Measurements from ENCODE around the gene CDKN1B.
A peak's percentile ranks its signal among the peaks of the same experiment; 100 is the strongest.

The CDKN1B gene

DNA sequence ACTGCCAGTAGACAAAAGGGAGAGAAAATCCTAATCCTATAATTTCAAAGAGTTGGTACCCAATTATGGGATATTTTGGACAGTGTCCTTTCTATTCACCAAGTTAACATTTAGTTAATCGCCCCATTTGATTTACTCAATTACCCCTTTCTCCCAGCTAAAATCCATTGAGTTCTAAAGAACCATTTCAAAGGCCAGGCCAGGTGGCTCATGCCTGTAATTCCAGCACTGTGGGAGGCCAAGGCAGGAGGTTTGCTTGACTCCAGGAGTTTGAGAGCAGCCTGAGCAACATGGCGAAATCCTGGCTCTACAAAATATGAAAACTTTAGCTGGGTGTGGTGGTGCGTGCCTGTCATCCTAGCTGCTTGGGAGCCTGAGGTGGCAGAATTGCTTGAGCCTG lies 15.7 kb upstream of the CDKN1B start:
- Histone ChIP-seq H3K9me3 (ENCODE audit: control insufficient read depth, low read length) (no peaks in the 10 kb centered on the region), H3K4me1 (ENCODE audit: control insufficient read depth, insufficient read depth, low read length, poor library complexity, severe bottlenecking) (peaks cover 5% of the 10 kb centered on the region), H3K4me3 (ENCODE audit: extremely low read depth, insufficient read depth, low read length, poor library complexity, severe bottlenecking) (no peak overlapping the region), H3K36me3 (ENCODE audit: control insufficient read depth, insufficient read depth, low read length) (no peaks in the 10 kb centered on the region), H3K27ac (ENCODE audit: low read depth, low read length, severe bottlenecking) (no peak overlapping the region)
- 69 to 87% methylated on average over 2 to 3 of the region's 3 CpGs for WGBS, 2 experiments (ENCODE audit: insufficient coverage in 2 of 2)

DNA sequence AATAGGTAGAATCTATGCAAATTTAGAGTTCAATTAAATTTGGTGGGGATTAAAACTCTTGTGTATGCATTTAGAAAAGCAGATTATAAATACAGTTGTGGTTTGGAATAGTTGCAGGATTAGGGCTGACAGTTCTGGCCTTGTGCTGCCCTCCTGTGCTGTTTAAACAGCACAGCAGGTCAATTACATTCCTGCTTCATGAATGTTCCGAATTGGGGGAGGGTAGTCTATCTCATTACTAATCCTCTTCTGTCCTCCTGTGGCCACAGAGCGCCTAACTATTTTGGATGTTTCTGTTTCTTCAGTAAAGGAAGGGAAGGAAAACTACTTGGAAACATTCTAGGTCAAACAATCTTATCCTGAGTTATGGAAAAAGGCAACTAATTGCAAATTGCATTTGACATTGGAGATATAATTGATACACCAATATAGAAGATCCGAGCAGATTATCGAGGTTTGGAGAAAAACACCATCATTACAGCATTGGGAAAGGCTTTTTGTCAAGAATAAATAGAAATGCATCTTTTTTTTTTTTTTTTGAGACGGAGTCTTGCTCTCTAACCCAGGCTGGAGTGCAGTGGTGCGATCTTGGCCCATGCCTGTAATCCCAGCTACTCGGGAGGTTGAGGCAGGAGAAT lies 12.5 kb upstream of the CDKN1B start:
- Histone ChIP-seq H3K4me1 (ENCODE audit: control insufficient read depth, insufficient read depth, low read length, poor library complexity, severe bottlenecking) (peaks cover 15% of the 10 kb centered on the region), H3K9me3 (ENCODE audit: control insufficient read depth, low read length) (no peaks in the 10 kb centered on the region), H3K4me3 (ENCODE audit: extremely low read depth, insufficient read depth, low read length, poor library complexity, severe bottlenecking) (no peak overlapping the region), H3K27ac (ENCODE audit: low read depth, low read length, severe bottlenecking) (no peak overlapping the region), H3K36me3 (ENCODE audit: control insufficient read depth, insufficient read depth, low read length) (no peaks in the 10 kb centered on the region)
- WGBS, 2 experiments (ENCODE audit: insufficient coverage in 2 of 2) = 70 to 83% methylated on average over 1 to 2 of the region's 7 CpGs

DNA sequence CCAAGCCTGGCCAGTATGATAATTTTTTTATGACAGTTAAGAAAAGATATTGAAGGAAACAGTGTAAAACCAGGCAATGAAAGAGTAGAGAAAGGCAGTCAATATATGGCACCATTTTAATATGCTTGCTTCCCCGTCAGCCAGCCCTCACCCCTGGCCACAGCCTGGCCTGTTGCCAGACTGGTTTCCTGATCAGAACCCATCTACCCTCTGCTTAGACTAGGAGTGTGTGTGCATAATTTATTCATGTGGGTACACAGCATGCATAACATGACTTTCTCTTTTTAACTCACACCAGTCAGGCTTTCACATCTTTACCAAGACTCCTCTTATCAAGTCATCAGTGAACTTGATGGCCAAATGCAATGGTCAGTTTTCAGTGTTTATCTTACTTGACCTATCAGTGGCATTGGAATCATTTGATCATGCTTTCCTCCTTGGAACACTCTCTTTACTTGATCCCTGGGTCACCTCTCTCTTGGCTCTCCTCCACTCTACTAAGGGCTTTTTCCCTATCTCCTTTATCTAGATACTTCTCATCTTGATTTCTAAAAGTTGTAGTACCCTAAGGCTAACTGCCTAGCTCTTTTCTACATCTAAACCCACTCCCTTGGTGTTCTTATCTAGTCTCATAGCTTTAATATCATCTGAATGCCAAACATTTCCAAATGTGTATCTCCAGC lies 11.2 kb upstream of the CDKN1B start:
- Histone ChIP-seq H3K9me3 (ENCODE audit: control insufficient read depth, low read length) (no peaks in the 10 kb centered on the region), H3K27ac (ENCODE audit: low read depth, low read length, severe bottlenecking) (no peak overlapping the region), H3K4me3 (ENCODE audit: extremely low read depth, insufficient read depth, low read length, poor library complexity, severe bottlenecking) (no peak overlapping the region), H3K4me1 (ENCODE audit: control insufficient read depth, insufficient read depth, low read length, poor library complexity, severe bottlenecking) (peaks cover 15% of the 10 kb centered on the region), H3K36me3 (ENCODE audit: control insufficient read depth, insufficient read depth, low read length) (no peaks in the 10 kb centered on the region)
- WGBS, 2 experiments (ENCODE audit: insufficient coverage in 2 of 2) = 71% methylated on average over 1 of the region's 1 CpG; no CpG with 5 or more reads in 1 of the 2 experiments

DNA sequence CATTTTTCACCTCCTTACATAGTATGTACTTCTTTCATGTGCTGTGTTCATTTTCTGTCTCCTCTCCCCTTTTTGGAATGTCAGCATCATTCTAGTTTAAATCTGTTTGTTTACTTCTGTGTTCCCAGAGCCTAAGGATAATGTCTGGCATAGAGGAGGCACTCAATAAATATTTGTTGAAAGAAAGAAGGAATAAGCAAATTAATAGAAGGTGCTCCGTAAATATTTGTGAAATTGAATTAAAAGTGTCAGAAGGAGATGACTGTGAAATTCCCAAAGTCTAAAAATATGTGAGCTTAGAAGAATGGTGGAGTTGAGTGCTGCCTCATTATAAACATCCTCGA lies 3.3 kb upstream of the CDKN1B start:
- H3K4me1 ChIP-seq (ENCODE audit: control insufficient read depth, insufficient read depth, low read length, poor library complexity, severe bottlenecking) = peaks cover 17% of the 10 kb centered on the region
- H3K27ac ChIP-seq (ENCODE audit: low read depth, low read length, severe bottlenecking) = no peak overlapping the region
- 60% methylated on average over 2 of the region's 2 CpGs for WGBS, 2 experiments (ENCODE audit: insufficient coverage in 2 of 2)
- no peaks in the 10 kb centered on the region for H3K9me3 ChIP-seq (ENCODE audit: control insufficient read depth, low read length)
- H3K36me3 ChIP-seq (ENCODE audit: control insufficient read depth, insufficient read depth, low read length) = peaks cover 3% of the 10 kb centered on the region
- H3K4me3 ChIP-seq (ENCODE audit: extremely low read depth, insufficient read depth, low read length, poor library complexity, severe bottlenecking) = no peak overlapping the region

DNA sequence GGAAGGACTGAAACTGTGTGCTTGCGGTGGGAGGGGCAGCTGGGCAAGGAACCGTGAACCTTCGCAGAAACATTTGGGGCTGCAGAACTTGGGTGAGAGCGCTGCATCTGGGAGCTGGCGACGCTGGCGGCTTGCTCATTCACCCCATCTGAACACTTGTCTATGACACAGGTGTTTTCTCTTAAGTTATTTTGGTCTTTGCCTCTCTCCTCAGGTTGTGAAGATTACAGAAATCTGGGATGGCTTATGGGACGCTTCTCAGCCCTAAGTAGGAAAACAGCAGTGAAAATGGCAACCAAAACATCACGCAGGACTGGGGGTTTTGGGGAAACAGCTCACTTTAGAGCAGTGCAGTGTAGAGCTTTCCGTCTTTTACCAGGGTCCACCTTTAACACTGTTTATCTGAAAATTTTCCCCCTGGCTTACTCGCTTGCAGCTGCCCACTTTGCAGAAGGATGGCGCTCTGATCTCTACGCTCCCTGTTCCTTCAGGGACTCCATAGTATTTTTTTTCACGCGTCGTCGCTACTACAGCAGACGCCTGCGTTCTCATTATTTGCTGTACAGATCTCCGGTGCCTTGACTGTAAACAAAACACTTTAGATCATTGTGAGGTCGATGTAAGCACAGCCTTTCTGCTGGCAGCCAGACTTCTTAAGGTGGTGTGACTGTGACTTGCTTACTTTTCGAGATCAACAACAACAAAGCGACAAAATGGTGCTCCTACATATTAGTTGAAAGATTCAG lies 2.7 kb upstream of the CDKN1B start:
- Histone ChIP-seq H3K9me3 (ENCODE audit: control insufficient read depth, low read length) (no peaks in the 10 kb centered on the region), H3K36me3 (ENCODE audit: control insufficient read depth, insufficient read depth, low read length) (peaks cover 8% of the 10 kb centered on the region), H3K27ac (ENCODE audit: low read depth, low read length, severe bottlenecking) (no peak overlapping the region), H3K4me3 (ENCODE audit: extremely low read depth, insufficient read depth, low read length, poor library complexity, severe bottlenecking) (no peak overlapping the region), H3K4me1 (ENCODE audit: control insufficient read depth, insufficient read depth, low read length, poor library complexity, severe bottlenecking) (peaks cover 20% of the 10 kb centered on the region)
- WGBS, 2 experiments (ENCODE audit: insufficient coverage in 2 of 2) = 42 to 44% methylated on average over 19 to 21 of the region's 23 CpGs

DNA sequence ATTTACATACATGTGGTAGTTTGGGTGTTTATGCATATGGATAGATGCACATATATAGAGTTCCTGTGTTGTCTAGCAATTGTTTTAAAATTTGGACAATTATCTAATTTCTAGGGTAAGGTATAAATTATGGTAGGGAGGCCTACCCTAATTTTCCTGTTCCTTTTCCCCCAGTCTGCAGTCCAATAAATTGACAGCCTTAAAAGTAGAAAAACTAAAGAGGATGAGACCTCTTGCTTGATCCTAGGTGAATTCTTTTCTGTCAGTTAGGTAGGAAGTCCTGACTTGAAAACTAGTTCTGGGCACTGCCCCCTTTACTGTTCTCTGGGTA lies 2.1 kb upstream of the CDKN1B start:
- peaks cover 15% of the 10 kb centered on the region for H3K36me3 ChIP-seq (ENCODE audit: control insufficient read depth, insufficient read depth, low read length)
- no peaks in the 10 kb centered on the region for H3K9me3 ChIP-seq (ENCODE audit: control insufficient read depth, low read length)
- no peak overlapping the region for H3K4me3 ChIP-seq (ENCODE audit: extremely low read depth, insufficient read depth, low read length, poor library complexity, severe bottlenecking)
- no peak overlapping the region for H3K27ac ChIP-seq (ENCODE audit: low read depth, low read length, severe bottlenecking)
- peaks cover 23% of the 10 kb centered on the region for H3K4me1 ChIP-seq (ENCODE audit: control insufficient read depth, insufficient read depth, low read length, poor library complexity, severe bottlenecking)

DNA sequence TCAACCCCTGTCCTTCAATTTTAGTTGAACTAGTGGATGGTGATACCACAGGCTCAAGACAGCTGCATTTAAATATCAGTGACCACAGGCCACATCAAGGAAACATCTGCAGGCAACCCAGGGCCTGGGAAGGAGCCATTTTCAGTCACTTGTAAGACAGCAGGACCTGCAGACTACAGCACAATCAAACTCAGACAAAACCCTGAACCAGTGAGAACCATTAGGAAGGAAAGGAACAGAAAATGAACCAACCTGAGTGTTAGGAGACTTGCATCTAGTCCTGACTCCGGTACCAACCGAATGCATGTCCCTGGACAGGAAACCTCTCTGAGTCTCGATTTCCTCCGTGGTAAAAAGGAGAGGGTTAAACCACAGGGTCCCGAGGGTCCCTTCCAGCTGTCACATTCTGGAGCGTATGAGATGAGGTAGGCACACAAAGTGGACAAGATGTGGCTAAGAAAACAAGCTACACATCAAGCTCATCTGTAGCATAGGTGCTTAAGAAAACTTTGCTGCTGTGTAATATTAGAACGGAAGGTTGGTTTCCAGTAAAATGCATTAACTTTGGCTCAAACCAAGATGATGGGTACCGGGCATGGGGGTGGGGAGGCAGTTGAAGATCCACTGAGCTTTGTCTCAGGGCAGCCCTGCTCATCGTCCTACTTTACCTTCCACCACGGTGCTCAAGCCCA lies 1.6 kb upstream of the CDKN1B start:
- H3K27ac ChIP-seq (ENCODE audit: low read depth, low read length, severe bottlenecking) = no peak overlapping the region
- no peaks in the 10 kb centered on the region for H3K9me3 ChIP-seq (ENCODE audit: control insufficient read depth, low read length)
- H3K36me3 ChIP-seq (ENCODE audit: control insufficient read depth, insufficient read depth, low read length) = peaks cover 20% of the 10 kb centered on the region
- H3K4me3 ChIP-seq (ENCODE audit: extremely low read depth, insufficient read depth, low read length, poor library complexity, severe bottlenecking) = no peak overlapping the region
- H3K4me1 ChIP-seq (ENCODE audit: control insufficient read depth, insufficient read depth, low read length, poor library complexity, severe bottlenecking) = peaks cover 26% of the 10 kb centered on the region
- WGBS, 2 experiments (ENCODE audit: insufficient coverage in 2 of 2) = 56 to 69% methylated on average over 6 to 8 of the region's 10 CpGs

DNA sequence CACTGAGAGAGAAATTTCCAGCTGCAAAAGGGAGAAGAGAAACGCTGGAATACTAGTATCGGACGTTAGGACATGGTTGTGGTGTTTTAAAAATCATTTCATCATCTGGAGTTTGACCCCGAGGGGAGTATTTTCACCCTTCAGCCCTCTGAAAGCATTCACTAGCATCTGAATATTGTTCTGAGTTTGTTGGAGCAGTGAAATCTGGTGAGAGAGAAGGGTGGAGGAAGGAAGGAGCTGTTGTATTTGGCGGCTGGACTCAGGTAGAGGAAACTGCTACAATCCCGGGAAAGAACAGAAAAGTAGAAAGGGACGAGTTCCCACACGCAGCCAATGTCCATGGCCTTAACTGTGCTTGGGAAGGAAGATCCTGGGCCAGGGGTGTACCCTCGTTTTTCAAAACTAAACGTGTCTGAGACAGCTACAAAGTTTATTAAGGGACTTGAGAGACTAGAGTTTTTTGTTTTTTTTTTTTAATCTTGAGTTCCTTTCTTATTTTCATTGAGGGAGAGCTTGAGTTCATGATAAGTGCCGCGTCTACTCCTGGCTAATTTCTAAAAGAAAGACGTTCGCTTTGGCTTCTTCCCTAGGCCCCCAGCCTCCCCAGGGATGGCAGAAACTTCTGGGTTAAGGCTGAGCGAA lies 896 bp upstream of the CDKN1B start:
- Histone ChIP-seq H3K4me1 (ENCODE audit: control insufficient read depth, insufficient read depth, low read length, poor library complexity, severe bottlenecking) (peaks cover 32% of the 10 kb centered on the region), H3K9me3 (ENCODE audit: control insufficient read depth, low read length) (no peaks in the 10 kb centered on the region), H3K27ac (ENCODE audit: low read depth, low read length, severe bottlenecking) (peak overlapping the region; percentile 85), H3K4me3 (ENCODE audit: extremely low read depth, insufficient read depth, low read length, poor library complexity, severe bottlenecking) (peak overlapping the region; percentile 95), H3K36me3 (ENCODE audit: control insufficient read depth, insufficient read depth, low read length) (peaks cover 26% of the 10 kb centered on the region)
- WGBS, 2 experiments (ENCODE audit: insufficient coverage in 2 of 2) = 13 to 29% methylated on average over 5 to 8 of the region's 15 CpGs

DNA sequence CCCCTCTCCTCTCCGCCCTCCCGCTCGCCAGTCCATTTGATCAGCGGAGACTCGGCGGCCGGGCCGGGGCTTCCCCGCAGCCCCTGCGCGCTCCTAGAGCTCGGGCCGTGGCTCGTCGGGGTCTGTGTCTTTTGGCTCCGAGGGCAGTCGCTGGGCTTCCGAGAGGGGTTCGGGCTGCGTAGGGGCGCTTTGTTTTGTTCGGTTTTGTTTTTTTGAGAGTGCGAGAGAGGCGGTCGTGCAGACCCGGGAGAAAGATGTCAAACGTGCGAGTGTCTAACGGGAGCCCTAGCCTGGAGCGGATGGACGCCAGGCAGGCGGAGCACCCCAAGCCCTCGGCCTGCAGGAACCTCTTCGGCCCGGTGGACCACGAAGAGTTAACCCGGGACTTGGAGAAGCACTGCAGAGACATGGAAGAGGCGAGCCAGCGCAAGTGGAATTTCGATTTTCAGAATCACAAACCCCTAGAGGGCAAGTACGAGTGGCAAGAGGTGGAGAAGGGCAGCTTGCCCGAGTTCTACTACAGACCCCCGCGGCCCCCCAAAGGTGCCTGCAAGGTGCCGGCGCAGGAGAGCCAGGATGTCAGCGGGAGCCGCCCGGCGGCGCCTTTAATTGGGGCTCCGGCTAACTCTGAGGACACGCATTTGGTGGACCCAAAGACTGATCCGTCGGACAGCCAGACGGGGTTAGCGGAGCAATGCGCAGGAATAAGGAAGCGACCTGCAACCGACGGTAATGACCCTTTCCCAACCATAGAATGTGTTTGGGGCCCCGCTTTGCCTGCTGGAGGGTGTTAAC lies 615 bp downstream of the CDKN1B start:
- Histone ChIP-seq H3K36me3 (ENCODE audit: control insufficient read depth, insufficient read depth, low read length) (peaks cover 30% of the 10 kb centered on the region), H3K4me1 (ENCODE audit: control insufficient read depth, insufficient read depth, low read length, poor library complexity, severe bottlenecking) (peaks cover 41% of the 10 kb centered on the region), H3K9me3 (ENCODE audit: control insufficient read depth, low read length) (no peaks in the 10 kb centered on the region), H3K27ac (ENCODE audit: low read depth, low read length, severe bottlenecking) (peak overlapping the region; percentile 85), H3K4me3 (ENCODE audit: extremely low read depth, insufficient read depth, low read length, poor library complexity, severe bottlenecking) (peak overlapping the region; percentile 95)
- 0 to 1% methylated on average over 60 of the region's 62 CpGs for WGBS, 2 experiments (ENCODE audit: insufficient coverage in 2 of 2)

DNA sequence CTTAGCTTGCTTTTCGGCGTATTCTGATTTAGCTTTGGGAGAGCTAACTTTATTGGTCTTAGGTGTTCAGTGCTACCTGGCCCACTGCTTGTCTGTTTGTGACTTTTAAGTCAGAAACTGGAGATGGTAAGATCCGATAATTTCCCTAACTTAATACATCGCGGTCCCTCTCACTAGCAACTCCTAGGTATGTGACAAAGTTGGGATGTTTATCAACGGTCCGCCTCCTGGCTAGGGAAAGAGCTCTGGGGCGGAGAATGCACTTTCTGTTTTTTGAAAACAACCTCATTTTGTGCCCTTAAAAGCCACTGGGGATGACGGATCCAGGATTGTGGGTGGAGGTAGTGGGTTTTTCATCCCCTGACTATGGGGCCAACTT lies 1.2 kb downstream of the CDKN1B start:
- WGBS, 2 experiments (ENCODE audit: insufficient coverage in 2 of 2) = 0 to 20% methylated on average over 1 to 2 of the region's 9 CpGs
- H3K9me3 ChIP-seq (ENCODE audit: control insufficient read depth, low read length) = no peaks in the 10 kb centered on the region
- peak overlapping the region; percentile 95 for H3K4me3 ChIP-seq (ENCODE audit: extremely low read depth, insufficient read depth, low read length, poor library complexity, severe bottlenecking)
- peaks cover 30% of the 10 kb centered on the region for H3K36me3 ChIP-seq (ENCODE audit: control insufficient read depth, insufficient read depth, low read length)
- no peak overlapping the region for H3K27ac ChIP-seq (ENCODE audit: low read depth, low read length, severe bottlenecking)
- H3K4me1 ChIP-seq (ENCODE audit: control insufficient read depth, insufficient read depth, low read length, poor library complexity, severe bottlenecking) = peaks cover 45% of the 10 kb centered on the region
